ENCODE results near the gene LGALS7.
"Not testable (repeated sequence)": the region's sequence is repeated elsewhere in the genome, so short reads cannot be mapped to it uniquely, and the experiment has no call there.

The LGALS7 gene

DNA sequence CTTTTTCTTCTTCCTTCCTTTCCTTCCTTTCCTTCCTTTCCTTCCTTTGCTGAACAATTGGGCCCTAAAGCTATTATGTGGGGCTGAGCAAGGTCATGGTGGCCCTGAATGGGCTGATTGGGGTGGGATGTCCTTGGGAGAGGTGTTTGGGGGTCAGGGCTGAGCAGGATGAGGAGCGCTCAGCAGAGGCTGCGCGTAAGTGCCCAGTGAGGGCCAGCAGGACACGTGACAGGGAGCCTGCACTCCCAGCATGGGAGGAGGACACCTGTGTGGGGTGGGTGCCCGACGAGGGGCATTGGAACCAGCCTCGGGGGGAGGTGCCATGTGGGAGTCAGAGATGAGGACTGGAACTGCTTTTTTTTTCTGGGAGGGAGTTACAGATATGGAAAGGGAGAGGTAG lies 5.4 kb upstream of the LGALS7 start:
- Histone ChIP-seq H4K8ac (ENCODE audit: low read depth, low read length) (no peak overlapping the region), H2BK5ac (ENCODE audit: low read length) (no peak overlapping the region), H2BK120ac (ENCODE audit: low read depth, low read length) (no peak overlapping the region), H2BK15ac (ENCODE audit: low read length) (no peak overlapping the region), H3K9ac (ENCODE audit: low read depth, low read length, poor library complexity) (no peak overlapping the region), H4K91ac (ENCODE audit: low read depth, low read length, poor library complexity) (no peak overlapping the region), H3K27me3 (ENCODE audit: control insufficient read depth in 3 of 3, insufficient read depth in 3 of 3, low read depth in 1 of 3, low read length in 3 of 3) (peaks cover 0 to 8% (median 2%) of the 10 kb centered on the region in 3 experiments), H2BK12ac (ENCODE audit: low read length) (no peak overlapping the region), H3K9me3 (replicated peaks in 1 of 2; ENCODE audit: control insufficient read depth in 2 of 2, insufficient read depth in 1 of 2, low read depth in 1 of 2, low read length in 2 of 2) (no peaks in the 10 kb centered on the region), H3K79me1 (ENCODE audit: low read depth, low read length) (no peaks in the 10 kb centered on the region), H3K4me1 (ENCODE audit: control insufficient read depth in 2 of 2, insufficient read depth in 1 of 2, low read depth in 1 of 2, low read length in 2 of 2) (no peaks in the 10 kb centered on the region), H3K23ac (ENCODE audit: low read depth, low read length, poor library complexity) (no peak overlapping the region), H3K18ac (ENCODE audit: low read length) (peak overlapping the region; percentile 71), H3K4ac (ENCODE audit: low read length) (no peak overlapping the region), H3K14ac (ENCODE audit: low read length) (no peak overlapping the region), H2AK5ac (ENCODE audit: low read depth, low read length) (no peak overlapping the region), H2AFZ (ENCODE audit: low read length) (peak overlapping the region; percentile 45), H3K4me2 (ENCODE audit: insufficient read depth, low read length, poor library complexity, severe bottlenecking) (no peak overlapping the region), H3K36me3 (replicated peaks in 1 of 2; ENCODE audit: control insufficient read depth in 2 of 2, insufficient read depth in 2 of 2, low read length in 2 of 2) (no peaks in the 10 kb centered on the region), H3K4me3 (ENCODE audit: low read length in 2 of 2) (no peak overlapping the region), H3K27ac (replicated peaks; ENCODE audit: low read length) (no peak overlapping the region)
- WGBS, 2 donors (ENCODE audit: extremely low coverage in 2 of 2, insufficient read length in 2 of 2, insufficient replicate concordance in 1 of 2): no CpG with 5 or more reads among the region's 7 CpGs
- DNase-seq (ENCODE audit: low spot score): no peak

DNA sequence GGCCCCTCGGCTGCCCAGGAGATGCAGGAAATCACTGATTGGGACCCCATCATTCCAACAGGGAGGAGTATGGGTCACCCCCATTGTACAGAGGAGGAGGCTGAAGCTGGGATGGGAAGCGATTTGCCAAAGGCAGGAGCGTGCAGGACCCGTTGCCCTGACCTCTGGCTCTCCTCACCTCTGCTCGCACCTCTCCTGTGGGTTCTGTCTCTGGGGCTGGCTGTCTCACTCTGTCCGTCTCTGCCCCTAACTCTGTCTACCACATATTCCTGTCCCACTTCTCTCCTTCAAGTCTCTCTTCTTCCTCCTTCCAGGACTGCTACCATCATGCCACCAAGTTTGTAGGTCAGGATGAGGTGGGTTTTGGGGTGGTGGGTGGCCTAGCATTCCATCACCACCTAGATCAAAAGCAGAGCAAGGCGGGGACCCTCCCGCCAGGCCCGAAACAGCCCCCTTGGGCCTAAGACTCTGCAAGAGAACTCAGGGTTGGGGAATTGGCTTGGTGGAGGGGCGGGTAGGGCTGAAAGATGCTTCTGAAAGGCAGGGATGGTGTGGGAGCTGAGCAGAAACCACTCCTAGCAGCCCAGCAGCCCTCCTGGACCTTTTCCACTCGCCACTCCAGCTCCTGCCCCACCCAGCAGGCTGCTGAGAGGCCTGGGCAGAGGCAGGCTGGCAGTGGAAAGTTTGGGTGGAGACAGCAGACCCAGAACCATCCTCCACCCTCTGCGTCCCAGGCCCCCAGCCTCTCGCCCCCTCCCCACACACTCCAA lies 1.0 kb upstream of the LGALS7 start:
- Histone ChIP-seq H2BK12ac (ENCODE audit: low read length) (no peak overlapping the region), H2BK5ac (ENCODE audit: low read length) (peak overlapping the region; percentile 18), H3K4me3 (ENCODE audit: low read length in 2 of 2) (peak overlapping the region in 1 of 2 donors; percentile 24), H3K27ac (replicated peaks; ENCODE audit: low read length) (no peak overlapping the region), H4K8ac (ENCODE audit: low read depth, low read length) (no peak overlapping the region), H3K79me1 (ENCODE audit: low read depth, low read length) (peaks cover 2% of the 10 kb centered on the region), H3K36me3 (replicated peaks in 1 of 2; ENCODE audit: control insufficient read depth in 2 of 2, insufficient read depth in 2 of 2, low read length in 2 of 2) (no peaks in the 10 kb centered on the region), H2BK15ac (ENCODE audit: low read length) (peak overlapping the region; percentile 9), H3K27me3 (ENCODE audit: control insufficient read depth in 3 of 3, insufficient read depth in 3 of 3, low read depth in 1 of 3, low read length in 3 of 3) (peaks cover 0 to 8% (median 2%) of the 10 kb centered on the region in 3 experiments), H3K9ac (ENCODE audit: low read depth, low read length, poor library complexity) (no peak overlapping the region), H3K23ac (ENCODE audit: low read depth, low read length, poor library complexity) (peak overlapping the region; percentile 57), H2BK120ac (ENCODE audit: low read depth, low read length) (no peak overlapping the region), H3K4me1 (ENCODE audit: control insufficient read depth in 2 of 2, insufficient read depth in 1 of 2, low read depth in 1 of 2, low read length in 2 of 2) (no peaks in the 10 kb centered on the region), H2AK5ac (ENCODE audit: low read depth, low read length) (peak overlapping the region; percentile 77), H3K4ac (ENCODE audit: low read length) (no peak overlapping the region), H3K9me3 (replicated peaks in 1 of 2; ENCODE audit: control insufficient read depth in 2 of 2, insufficient read depth in 1 of 2, low read depth in 1 of 2, low read length in 2 of 2) (no peaks in the 10 kb centered on the region), H4K91ac (ENCODE audit: low read depth, low read length, poor library complexity) (peak overlapping the region; percentile 59), H3K14ac (ENCODE audit: low read length) (no peak overlapping the region), H3K18ac (ENCODE audit: low read length) (peak overlapping the region; percentile 52), H2AFZ (ENCODE audit: low read length) (peak overlapping the region; percentile 35), H3K4me2 (ENCODE audit: insufficient read depth, low read length, poor library complexity, severe bottlenecking) (no peak overlapping the region)
- no peak for DNase-seq (ENCODE audit: low spot score)
- no CpG with 5 or more reads among the region's 13 CpGs for WGBS, 2 donors (ENCODE audit: extremely low coverage in 2 of 2, insufficient read length in 2 of 2, insufficient replicate concordance in 1 of 2)

DNA sequence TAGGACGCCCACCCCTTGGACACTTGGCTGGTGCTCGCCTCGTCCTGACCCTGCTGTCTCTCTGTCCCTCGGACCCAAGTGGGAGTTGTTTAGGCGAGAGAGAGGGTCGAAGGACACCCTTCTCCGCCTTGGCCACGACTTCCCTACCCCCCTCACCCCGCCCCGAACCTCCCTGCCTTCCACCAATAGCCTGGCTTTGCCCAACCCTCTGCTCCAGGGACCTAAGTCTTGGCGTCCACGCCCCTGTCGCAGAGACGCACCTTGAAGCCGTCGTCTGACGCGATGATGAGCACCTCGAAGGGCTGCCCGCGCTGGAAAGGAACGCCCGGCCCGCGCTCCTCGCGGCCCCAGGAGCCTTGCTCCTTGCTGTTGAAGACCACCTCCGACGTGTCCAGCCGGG lies 1.7 kb downstream of the LGALS7 start:
- H3K36me3 ChIP-seq (replicated peaks in 1 of 2; ENCODE audit: control insufficient read depth in 2 of 2, insufficient read depth in 2 of 2, low read length in 2 of 2): not testable (repeated sequence)

DNA sequence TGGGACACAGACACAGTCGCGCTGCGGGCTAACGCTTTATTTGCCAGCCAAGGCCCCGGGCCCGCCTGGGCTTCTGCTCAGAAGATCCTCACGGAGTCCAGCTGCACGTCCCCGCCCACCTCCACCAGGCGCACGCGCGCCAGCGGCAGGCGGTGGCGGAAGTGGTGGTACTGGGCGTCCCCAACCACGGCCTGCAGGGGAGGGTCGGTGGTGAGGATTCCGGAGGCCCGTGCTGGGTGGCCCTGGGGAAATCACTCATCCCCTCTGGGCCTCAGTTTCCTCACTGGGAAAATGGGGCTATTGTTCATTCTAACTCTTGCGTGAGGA lies 2.4 kb downstream of the LGALS7 start:
- H2BK120ac ChIP-seq (ENCODE audit: low read depth, low read length); H3K4me1 ChIP-seq (ENCODE audit: control insufficient read depth in 2 of 2, insufficient read depth in 1 of 2, low read depth in 1 of 2, low read length in 2 of 2); H3K9me3 ChIP-seq (replicated peaks in 1 of 2; ENCODE audit: control insufficient read depth in 2 of 2, insufficient read depth in 1 of 2, low read depth in 1 of 2, low read length in 2 of 2); H3K23ac ChIP-seq (ENCODE audit: low read depth, low read length, poor library complexity); H4K8ac ChIP-seq (ENCODE audit: low read depth, low read length); H2AK5ac ChIP-seq (ENCODE audit: low read depth, low read length); H3K4me3 ChIP-seq (ENCODE audit: low read length in 2 of 2); H3K4me2 ChIP-seq (ENCODE audit: insufficient read depth, low read length, poor library complexity, severe bottlenecking); H2BK5ac ChIP-seq (ENCODE audit: low read length); H3K27ac ChIP-seq (replicated peaks; ENCODE audit: low read length); H3K14ac ChIP-seq (ENCODE audit: low read length); H2BK15ac ChIP-seq (ENCODE audit: low read length); H3K18ac ChIP-seq (ENCODE audit: low read length); H3K27me3 ChIP-seq (ENCODE audit: control insufficient read depth in 3 of 3, insufficient read depth in 3 of 3, low read depth in 1 of 3, low read length in 3 of 3); H3K4ac ChIP-seq (ENCODE audit: low read length); H2AFZ ChIP-seq (ENCODE audit: low read length); DNase-seq (ENCODE audit: low spot score); H3K36me3 ChIP-seq (replicated peaks in 1 of 2; ENCODE audit: control insufficient read depth in 2 of 2, insufficient read depth in 2 of 2, low read length in 2 of 2); H4K91ac ChIP-seq (ENCODE audit: low read depth, low read length, poor library complexity); H3K9ac ChIP-seq (ENCODE audit: low read depth, low read length, poor library complexity); H2BK12ac ChIP-seq (ENCODE audit: low read length); H3K79me1 ChIP-seq (ENCODE audit: low read depth, low read length): not testable (repeated sequence)
- no CpG with 5 or more reads among the region's 22 CpGs for WGBS, 2 donors (ENCODE audit: extremely low coverage in 2 of 2, insufficient read length in 2 of 2, insufficient replicate concordance in 1 of 2)

More for the DNA sequence above, 1.7 kb downstream of the LGALS7 start:
- H3K9ac ChIP-seq (ENCODE audit: low read depth, low read length, poor library complexity); H3K9me3 ChIP-seq (replicated peaks in 1 of 2; ENCODE audit: control insufficient read depth in 2 of 2, insufficient read depth in 1 of 2, low read depth in 1 of 2, low read length in 2 of 2); H3K23ac ChIP-seq (ENCODE audit: low read depth, low read length, poor library complexity); H2AK5ac ChIP-seq (ENCODE audit: low read depth, low read length); H3K4me2 ChIP-seq (ENCODE audit: insufficient read depth, low read length, poor library complexity, severe bottlenecking); H2BK12ac ChIP-seq (ENCODE audit: low read length); H2BK120ac ChIP-seq (ENCODE audit: low read depth, low read length); H3K4me3 ChIP-seq (ENCODE audit: low read length in 2 of 2); H3K79me1 ChIP-seq (ENCODE audit: low read depth, low read length); H3K4ac ChIP-seq (ENCODE audit: low read length); DNase-seq (ENCODE audit: low spot score); H4K91ac ChIP-seq (ENCODE audit: low read depth, low read length, poor library complexity); H4K8ac ChIP-seq (ENCODE audit: low read depth, low read length); H2AFZ ChIP-seq (ENCODE audit: low read length); H3K14ac ChIP-seq (ENCODE audit: low read length); H3K27ac ChIP-seq (replicated peaks; ENCODE audit: low read length); H2BK5ac ChIP-seq (ENCODE audit: low read length); H2BK15ac ChIP-seq (ENCODE audit: low read length); H3K27me3 ChIP-seq (ENCODE audit: control insufficient read depth in 3 of 3, insufficient read depth in 3 of 3, low read depth in 1 of 3, low read length in 3 of 3); H3K18ac ChIP-seq (ENCODE audit: low read length); H3K4me1 ChIP-seq (ENCODE audit: control insufficient read depth in 2 of 2, insufficient read depth in 1 of 2, low read depth in 1 of 2, low read length in 2 of 2): not testable (repeated sequence)
- WGBS, 2 donors (ENCODE audit: extremely low coverage in 2 of 2, insufficient read length in 2 of 2, insufficient replicate concordance in 1 of 2): no CpG with 5 or more reads among the region's 30 CpGs
